Measurements from ENCODE around the gene TGFBR2.

DNA sequence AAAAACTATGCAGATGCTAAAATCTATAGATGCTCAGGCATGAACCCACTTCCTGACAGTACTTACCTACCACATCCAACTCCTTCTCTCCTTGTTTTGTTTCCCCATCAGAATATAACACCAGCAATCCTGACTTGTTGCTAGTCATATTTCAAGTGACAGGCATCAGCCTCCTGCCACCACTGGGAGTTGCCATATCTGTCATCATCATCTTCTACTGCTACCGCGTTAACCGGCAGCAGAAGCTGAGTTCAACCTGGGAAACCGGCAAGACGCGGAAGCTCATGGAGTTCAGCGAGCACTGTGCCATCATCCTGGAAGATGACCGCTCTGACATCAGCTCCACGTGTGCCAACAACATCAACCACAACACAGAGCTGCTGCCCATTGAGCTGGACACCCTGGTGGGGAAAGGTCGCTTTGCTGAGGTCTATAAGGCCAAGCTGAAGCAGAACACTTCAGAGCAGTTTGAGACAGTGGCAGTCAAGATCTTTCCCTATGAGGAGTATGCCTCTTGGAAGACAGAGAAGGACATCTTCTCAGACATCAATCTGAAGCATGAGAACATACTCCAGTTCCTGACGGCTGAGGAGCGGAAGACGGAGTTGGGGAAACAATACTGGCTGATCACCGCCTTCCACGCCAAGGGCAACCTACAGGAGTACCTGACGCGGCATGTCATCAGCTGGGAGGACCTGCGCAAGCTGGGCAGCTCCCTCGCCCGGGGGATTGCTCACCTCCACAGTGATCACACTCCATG is 65.3 kb downstream of the TGFBR2 start:
- TF ChIP-seq POLR2A (IDR thresholded peaks at IDR 0.05): no peak
- TF ChIP-seq, protein P1, sequence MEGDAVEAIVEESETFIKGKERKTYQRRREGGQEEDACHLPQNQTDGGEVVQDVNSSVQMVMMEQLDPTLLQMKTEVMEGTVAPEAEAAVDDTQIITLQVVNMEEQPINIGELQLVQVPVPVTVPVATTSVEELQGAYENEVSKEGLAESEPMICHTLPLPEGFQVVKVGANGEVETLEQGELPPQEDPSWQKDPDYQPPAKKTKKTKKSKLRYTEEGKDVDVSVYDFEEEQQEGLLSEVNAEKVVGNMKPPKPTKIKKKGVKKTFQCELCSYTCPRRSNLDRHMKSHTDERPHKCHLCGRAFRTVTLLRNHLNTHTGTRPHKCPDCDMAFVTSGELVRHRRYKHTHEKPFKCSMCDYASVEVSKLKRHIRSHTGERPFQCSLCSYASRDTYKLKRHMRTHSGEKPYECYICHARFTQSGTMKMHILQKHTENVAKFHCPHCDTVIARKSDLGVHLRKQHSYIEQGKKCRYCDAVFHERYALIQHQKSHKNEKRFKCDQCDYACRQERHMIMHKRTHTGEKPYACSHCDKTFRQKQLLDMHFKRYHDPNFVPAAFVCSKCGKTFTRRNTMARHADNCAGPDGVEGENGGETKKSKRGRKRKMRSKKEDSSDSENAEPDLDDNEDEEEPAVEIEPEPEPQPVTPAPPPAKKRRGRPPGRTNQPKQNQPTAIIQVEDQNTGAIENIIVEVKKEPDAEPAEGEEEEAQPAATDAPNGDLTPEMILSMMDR (IDR thresholded peaks at IDR 0.05): no peak
